Stimulated activated CD8-positive, alpha-beta memory T cell treated with anti-CD3 and anti-CD28 coated beads, Interleukin-15, amount 100 ng/mL, for 24 hours (primary cell): Measurements from ENCODE around the gene KIAA1191.

Experiments
- DNase-seq: peaks from one replicate; pipeline ENCODE4 v3.0.0-alpha.2; 2020; ENCODE audit warnings: low read depth

The KIAA1191 gene

DNA sequence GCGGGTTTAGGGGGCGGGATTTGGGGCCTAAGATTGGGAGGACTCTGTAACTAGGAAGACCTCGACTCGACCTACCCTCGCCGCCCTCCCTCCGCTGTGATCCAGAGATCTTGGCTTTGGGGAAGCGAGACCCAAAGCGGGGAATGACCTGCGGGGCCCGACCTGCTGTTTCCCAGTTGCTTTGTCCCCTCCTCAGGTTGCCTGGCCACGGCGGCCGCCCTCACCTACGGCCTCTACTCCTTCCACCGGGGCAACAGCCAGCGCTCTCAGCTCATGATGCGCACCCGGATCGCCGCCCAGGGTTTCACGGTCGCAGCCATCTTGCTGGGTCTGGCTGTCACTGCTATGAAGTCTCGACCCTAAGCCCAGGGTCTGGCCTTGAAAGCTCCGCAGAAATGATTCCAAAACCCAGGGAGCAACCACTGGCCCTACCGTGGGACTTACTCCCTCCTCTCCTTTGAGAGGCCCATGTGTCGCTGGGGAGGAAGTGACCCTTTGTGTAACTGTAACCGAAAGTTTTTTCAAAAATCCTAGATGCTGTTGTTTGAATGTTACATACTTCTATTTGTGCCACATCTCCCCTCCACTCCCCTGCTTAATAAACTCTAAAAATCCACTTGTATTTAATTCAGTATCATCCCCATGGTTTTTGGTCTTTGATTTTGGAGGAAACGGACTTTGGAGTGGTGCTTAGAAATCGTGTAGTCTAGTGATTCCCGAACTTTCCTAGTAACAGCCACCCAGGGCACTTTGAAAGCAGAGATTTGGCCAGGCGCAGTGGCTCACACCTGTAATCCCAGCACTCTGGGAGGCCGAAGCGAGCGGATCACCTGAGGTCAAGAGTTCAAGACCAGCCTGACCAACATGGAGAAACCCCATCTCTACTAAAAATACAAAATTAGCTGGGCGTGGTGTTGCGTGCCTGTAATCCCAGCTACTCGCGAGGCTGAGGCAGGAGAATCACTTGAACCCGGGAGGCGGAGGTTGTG lies 27.9 kb upstream of the KIAA1191 start:
- DNase-seq: no peak

DNA sequence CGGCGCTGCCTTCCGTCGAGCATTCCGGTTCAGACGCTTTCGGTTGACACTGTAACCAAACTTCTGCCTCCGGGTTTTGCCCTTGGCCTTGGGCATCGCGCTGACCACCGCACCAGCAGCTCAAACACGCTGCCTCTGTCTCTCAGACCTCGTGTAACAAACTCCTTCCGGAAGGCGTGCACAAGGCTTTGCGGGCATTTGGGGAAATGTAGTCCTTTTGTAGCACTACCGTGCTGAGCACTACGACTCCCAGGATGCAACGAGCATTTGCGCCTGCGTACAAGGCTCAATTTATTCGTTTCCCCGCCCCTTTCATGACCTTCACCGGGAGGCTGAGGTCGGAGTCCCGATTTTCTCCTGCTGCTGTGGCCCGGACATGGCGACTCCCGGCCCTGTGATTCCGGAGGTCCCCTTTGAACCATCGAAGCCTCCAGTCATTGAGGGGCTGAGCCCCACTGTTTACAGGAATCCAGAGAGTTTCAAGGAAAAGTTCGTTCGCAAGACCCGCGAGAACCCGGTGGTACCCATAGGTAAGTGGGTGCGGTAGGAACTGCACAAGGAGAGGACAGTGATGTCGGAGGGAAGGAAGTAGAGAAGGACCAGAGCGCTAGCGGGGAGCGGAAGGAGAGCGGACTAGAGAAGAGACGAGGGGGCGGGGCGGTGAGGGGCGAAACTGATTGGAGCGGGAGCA lies 27.0 kb upstream of the KIAA1191 start, which contains the start of the genes HIGD2A and NOP16:
Gene HIGD2A (plus strand): TSS at position 308 of the 691 bp plus-strand sequence. CDS start 69 bp downstream, at position 377.
Gene NOP16 (minus strand): TSS at position 155 of the 691 bp plus-strand sequence. CDS start 59 bp downstream, at position 96.
- DNase-seq: peak; percentile 95

- no peak for DNase-seq
Measured at GRCh38 chr5:176388003-176388443, 26.5 kb upstream of the KIAA1191 start.

- no peak for DNase-seq
Measured at GRCh38 chr5:176387384-176387925, 25.9 kb upstream of the KIAA1191 start.

DNA sequence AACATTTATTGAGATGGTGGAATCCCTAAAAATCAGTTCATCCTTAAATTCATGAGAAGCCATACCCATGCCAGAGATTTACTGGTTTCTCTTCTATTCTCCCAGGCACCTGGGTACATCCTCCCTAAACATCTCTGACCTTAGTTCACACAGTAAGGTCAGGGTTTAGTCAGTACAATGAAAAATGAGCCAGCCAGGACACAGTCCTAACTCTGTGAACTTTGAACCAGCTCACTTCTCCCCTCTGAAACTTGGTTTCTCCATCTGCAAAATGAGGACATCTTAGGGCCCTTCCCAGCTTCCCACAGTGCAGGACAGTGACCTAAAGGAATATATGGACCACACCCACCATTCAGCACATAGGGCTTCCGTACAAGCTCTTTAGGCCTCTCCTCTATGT lies 24.9 kb upstream of the KIAA1191 start:
- no peak for DNase-seq

- DNase-seq: no peak
Measured at GRCh38 chr5:176384991-176385390, 23.4 kb upstream of the KIAA1191 start.

DNA sequence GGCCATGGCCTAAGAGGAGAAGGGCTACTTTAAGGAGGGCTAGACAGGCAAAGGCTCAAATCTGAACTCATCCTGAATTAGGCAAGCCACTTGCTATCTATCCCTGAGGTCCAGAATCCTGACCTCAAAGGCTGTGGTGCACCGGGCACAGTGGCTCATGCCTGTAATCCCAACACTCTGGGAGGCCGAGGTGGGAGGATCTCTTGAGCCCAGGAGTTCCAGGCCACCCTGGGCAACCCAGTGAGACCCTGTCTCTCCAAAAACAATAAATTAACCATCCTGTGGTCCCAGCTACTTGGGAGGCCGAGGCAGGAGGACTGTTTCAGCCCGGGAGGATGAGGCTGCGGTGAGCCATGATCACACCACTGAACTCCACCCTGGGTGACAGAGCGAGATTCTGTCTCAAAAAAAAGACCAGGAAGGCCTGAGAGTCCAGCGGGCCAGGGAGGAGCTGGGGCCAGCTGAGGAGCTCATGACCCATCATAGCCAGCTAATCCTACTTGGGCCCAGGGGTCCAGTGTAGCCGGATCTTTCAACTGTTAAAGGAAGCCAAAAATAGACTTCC lies 22.9 kb upstream of the KIAA1191 start:
- DNase-seq: no peak

GRCh38 chr5:176383961-176384360 lies 22.4 kb upstream of the KIAA1191 start:
- no peak for DNase-seq

GRCh38 chr5:176383248-176383905 lies 21.8 kb upstream of the KIAA1191 start:
- DNase-seq: no peak

GRCh38 chr5:176382721-176383120 lies 21.2 kb upstream of the KIAA1191 start:
- no peak for DNase-seq

- no peak for DNase-seq
Measured at GRCh38 chr5:176381979-176382378, 20.4 kb upstream of the KIAA1191 start.

GRCh38 chr5:176381423-176381822 lies 19.9 kb upstream of the KIAA1191 start:
- no peak for DNase-seq

DNA sequence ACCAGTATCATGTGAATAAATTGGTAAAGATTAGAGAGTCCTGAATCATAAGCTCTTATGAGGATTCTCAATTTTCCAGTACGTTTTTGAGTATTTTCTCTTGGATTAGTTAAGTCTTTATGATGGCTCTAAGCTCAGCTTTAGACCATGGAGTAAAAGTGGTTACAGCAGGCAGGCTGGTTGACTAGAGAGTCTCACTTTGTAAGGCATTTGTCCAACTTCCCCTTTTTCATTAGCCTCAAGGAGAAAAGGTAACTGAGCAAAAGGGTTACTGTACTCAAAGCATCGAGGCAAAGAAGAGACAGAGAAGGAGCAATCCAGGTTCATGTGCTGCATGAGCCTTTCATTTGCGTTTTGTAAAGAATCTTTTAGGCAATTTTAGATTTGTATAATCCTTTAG lies 18.3 kb upstream of the KIAA1191 start:
- DNase-seq: no peak

DNA sequence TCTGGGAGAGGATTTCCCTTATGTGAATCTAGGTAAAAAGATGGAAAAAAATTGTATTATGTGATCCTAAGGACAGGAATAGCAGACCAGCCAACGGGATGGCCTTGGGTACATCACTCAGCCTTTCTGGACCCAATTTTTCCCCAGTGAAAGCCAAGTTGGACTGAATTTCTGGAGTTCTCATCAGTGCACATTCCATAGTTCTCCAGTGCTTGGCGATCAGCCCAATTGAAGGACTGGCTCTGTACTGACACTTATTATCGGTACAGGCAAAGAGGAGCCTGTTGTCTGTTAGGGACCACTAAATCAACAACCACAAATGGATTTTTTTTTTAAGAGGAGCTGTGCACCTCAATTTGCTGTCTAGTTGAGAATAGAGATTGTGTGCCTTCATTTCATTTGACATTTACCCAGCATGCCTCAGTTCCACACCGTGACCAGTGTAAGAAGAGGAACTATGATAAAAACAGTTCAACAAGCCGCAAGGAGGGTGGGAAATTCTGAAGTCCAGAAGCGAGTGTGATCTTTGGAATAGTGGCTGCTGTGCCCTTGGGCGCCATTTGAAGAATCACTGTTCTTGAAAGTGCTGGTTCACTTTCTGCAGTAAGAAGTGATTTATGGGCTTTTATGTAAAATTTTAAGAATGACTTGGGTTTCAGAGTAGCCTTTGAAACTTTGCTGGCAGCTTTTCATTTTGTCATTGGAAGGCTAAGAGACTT lies 11.7 kb upstream of the KIAA1191 start:
- no peak for DNase-seq

DNA sequence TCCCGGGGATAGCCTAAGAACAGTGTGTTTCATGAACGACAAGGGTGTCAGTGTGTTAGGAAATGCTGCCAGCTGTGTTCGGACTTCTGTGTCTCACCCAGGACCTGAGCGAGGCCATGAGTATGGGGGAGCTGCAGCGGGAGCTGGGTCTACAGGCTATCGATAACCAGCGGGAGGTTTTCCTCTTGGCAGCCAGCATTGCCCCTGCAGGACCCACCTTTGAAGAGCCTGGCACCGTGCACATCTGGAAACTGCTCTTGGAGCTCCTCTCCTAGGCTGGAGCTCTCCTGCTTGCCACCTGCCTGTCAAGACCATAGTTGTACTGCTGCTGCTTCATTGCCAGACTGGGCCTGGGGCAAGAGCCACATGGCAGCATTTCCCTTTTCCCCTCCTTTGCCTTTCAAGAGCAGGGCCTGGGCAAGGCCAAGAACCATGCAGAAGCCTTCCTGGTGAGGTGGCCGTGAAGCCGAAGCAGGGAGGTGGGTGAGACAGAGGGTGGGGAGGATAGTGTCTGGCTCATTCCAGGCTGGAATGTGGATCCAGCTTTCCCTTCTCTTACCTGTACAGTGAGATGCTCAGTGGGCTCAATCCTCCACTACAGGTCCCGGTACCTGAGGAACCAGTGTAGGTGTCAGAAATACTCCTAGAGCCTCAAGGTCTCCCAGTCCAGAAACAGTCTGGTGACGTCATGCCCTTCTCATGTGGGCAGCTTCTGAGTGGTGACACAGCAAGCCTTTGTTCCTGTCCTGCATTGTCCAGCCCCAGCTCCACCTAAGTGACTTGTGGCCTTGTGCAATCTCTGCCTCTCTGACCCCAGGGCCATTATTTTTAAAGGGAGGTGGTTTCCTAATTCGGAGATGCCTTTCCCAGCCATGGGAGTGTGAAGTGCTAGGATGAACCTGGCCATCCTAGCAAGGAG lies 10.3 kb upstream of the KIAA1191 start:
- DNase-seq: no peak

GRCh38 chr5:176369934-176370711 lies 8.6 kb upstream of the KIAA1191 start:
- DNase-seq: no peak

GRCh38 chr5:176368726-176369125 lies 7.2 kb upstream of the KIAA1191 start:
- DNase-seq: no peak

DNA sequence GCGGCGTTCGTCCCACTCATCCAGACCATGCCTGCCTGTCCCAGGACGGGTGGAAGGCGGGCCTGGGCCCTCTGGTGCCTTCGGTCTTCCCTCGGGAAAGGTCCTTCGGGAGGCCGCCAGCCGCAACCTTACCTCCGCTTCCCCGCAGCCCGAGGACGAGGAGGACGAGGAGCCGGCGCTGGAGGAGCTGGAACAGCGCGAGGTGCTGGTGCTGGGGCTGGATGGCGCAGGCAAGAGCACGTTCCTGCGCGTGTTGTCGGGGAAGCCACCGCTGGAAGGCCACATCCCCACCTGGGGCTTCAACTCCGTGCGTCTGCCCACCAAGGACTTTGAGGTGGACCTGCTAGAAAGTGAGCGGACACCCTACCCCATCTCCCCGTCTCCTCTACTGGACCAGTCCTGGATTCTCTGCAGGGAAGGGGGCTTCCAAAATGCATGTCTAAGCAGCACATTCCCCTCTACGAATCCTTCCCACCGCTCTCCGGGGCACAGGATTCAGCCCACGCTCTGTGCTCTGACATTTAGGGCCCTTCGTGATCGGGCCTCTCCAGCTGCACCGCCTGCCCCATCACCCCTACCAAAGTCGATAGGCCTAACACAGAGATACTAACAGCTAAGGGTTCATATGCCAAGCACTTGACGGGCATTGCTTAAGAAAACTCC lies 4.8 kb upstream of the KIAA1191 start:
- no peak for DNase-seq
